Keratinocyte (primary cell): Measurements from ENCODE around the gene VPS35.

ENCODE experiments used
- CTCF ChIP-seq, 3 experiments: IDR thresholded peaks in 1 of 3; conservative IDR thresholded peaks in 1 of 3; optimal IDR thresholded peaks in 1 of 3; 2 replicates in 2 of 3; 3 replicates in 1 of 3; pipeline versions ENCODE3 to v1.5.1; 2011; ENCODE audit warnings: low read length in 3 of 3, mild to moderate bottlenecking in 3 of 3, moderate library complexity in 2 of 3, control low read depth in 1 of 3, inconsistent platforms in 1 of 3; ENCODE audit not compliant: insufficient read depth in 2 of 3; ENCODE audit errors: extremely low read depth in 1 of 3
- EZH2 ChIP-seq: IDR thresholded peaks from one replicate; pipeline ENCODE4 v1.6.1; 2012; ENCODE audit warnings: inconsistent platforms, mild to moderate bottlenecking, low read length, moderate library complexity

GRCh38 chr16:46662123-46662522 is 26.9 kb downstream of the VPS35 start:
- TF ChIP-seq CTCF (optimal IDR thresholded peaks at IDR 0.05 in 1 of 3, IDR thresholded peaks at IDR 0.05 in 1 of 3, conservative IDR thresholded peaks at IDR 0.05 in 1 of 3; ENCODE audit: extremely low read depth in 1 of 3, insufficient read depth in 2 of 3, low read length in 3 of 3) (no peak), EZH2 (no peak)
